HG02870 (cell line): ENCODE data around the gene ROBO2.

Experiments used
- ATAC-seq: cut with Tn5 transposase; IDR thresholded peaks from one replicate; pipeline ENCODE4 v1.9.1; 2021; ENCODE audit warnings: mild to moderate bottlenecking, moderate library complexity; ENCODE audit not compliant: unreplicated experiment

The ROBO2 gene

DNA sequence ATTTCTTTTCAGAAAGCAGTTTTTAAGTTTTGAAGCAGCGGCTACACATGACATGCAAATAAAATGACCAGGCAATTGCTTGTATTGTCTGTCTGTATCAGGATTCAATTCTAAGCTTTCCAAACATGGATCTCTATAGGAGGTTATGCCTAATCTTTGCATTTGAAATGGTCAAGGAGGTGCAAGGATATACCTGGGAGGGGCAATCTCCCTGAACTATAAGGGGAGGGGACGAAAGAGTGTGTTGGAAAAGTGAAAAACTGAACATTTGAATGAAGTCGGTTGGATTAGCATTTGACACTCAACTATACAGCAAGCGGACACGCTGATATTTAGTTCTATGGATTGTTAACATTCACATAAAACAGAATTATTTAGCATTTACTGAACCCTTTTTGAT, 11.7 kb downstream of the ROBO2 start:
- no peak for ATAC-seq

GRCh38 chr3:77052051-77052501, 12.2 kb downstream of the ROBO2 start:
- ATAC-seq, result no peak

- no peak for ATAC-seq
Observed at GRCh38 chr3:77052733-77053670, 13.1 kb downstream of the ROBO2 start.

DNA sequence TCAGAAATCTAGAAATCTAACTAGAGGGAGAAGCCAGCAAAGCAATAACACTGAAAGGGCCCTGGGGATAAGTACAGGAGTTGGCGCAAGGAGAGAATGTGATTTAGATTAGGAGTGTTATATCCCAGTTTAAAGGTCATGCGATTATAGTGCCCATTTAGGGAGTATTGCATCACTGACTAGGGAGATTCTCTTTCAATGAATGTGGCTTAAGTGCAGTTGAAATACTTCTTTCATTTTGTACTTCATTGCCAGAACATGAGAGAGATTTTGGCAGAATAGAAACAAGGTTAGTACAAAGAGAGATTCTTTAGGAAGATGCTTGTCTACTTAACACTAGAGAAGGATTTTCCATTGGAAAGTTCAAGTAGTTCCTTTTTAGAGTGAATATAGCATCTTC, 13.9 kb downstream of the ROBO2 start:
- no peak for ATAC-seq

DNA sequence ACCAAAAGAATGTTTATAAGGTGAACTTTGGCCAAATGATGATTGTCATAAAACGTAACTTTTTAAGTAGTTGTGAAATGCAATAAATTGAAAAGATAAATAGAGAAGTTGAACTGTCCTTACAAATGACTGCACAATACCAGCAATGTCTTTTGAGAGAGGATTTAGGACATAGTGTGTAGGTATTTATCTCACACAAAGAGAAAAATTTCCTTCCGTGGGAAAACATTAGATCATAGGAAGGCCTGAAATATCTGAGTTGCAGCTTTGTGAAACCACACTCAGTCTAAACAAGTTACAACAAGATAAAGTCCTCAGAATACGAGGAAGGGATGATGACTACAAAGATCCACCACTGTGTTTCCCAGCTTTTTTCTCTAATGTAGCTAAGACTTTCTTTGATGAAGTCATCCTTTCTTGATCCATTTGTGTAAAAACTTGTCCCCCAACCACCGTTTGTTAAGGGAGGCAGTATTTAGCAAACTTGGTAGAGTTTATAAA, 16.0 kb downstream of the ROBO2 start:
- no peak for ATAC-seq

- ATAC-seq, result no peak
Observed at GRCh38 chr3:77059354-77059753, 19.5 kb downstream of the ROBO2 start.

DNA sequence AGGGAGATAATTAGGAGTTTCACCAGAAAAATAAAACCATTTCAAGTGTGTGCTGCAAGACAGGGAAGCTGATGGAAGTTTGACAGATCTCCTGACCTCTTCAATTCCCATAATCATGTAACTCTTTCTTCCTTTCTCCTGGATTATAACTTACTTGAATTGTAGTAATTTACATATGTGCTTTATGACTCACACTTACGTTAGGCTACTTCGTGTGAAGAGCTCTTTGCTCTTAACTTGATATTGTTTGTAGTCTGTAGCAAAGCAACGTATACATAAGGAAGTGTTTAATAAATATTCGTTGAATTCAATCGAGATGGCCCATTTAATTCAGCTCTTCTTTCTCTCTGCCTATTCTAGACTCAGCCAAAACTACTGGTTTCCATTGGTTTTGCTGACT, 23.5 kb downstream of the ROBO2 start:
- ATAC-seq, result no peak

DNA sequence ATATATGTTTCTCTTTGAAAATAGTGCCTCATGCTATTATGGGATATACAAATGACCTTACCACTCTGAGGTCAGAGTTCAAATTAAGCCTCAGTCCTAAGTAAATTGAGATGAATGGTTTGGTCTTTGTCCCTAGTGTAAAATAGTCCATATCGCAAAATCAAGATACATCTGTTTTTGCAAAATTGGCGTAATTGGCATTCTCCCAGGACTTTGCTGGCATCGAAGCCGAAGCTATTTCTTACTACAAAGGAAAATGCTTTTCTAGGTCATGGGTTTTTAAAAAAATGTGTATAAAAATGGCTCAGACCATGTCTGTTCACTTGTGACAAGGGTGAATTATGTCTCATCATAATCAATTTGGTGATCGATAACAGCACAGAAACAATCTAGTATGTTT, 25.9 kb downstream of the ROBO2 start:
- no peak for ATAC-seq

DNA sequence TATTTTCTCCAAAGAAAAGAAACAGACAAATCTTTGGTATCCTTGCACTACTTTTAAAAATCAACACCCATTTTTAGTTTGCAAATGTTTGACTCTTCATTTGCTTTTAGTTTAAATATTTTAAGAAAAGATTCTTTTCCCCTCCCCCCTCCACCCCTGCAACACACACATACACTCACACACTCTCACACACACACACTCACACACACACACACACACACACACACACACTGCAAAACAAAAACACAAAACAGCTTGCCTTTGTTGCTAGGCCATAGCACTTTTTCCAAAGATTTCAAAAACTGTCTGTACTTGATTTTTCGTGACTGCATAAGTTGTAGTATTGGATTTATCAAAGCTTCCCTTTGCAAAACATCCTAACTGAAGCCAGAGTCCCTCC, 26.9 kb downstream of the ROBO2 start:
- no peak for ATAC-seq

- ATAC-seq, result no peak
Observed at GRCh38 chr3:77068808-77069207, 28.9 kb downstream of the ROBO2 start.

GRCh38 chr3:77071364-77071763, 31.5 kb downstream of the ROBO2 start:
- no peak for ATAC-seq

GRCh38 chr3:77071809-77072208, 31.9 kb downstream of the ROBO2 start:
- ATAC-seq, result no peak

GRCh38 chr3:77072232-77072631, 32.3 kb downstream of the ROBO2 start:
- ATAC-seq, result no peak

GRCh38 chr3:77078279-77078678, 38.4 kb downstream of the ROBO2 start:
- ATAC-seq, result no peak

GRCh38 chr3:77079988-77080610, 40.2 kb downstream of the ROBO2 start:
- no peak for ATAC-seq

DNA sequence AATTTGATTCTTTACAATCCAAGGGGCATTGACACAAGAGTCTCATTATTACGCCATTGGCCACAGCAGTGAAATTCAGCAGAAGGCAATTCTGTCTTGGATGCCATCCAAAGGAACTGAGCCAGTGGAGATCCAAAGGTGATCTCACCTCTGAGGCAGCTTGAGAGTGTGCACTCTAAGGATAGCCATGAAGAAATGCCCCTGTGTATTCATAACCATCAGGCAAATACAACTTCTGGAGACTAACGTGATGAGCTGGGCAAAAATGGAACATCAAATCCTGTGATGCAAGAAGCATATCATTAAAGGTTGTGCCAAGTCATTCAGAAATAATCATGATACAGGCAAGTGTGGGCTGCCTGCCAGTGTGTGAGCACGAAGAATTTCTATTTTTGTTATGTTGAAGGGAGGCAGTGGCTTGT, 41.4 kb downstream of the ROBO2 start:
- ATAC-seq, result no peak

GRCh38 chr3:77084511-77084910, 44.6 kb downstream of the ROBO2 start:
- ATAC-seq, result no peak

DNA sequence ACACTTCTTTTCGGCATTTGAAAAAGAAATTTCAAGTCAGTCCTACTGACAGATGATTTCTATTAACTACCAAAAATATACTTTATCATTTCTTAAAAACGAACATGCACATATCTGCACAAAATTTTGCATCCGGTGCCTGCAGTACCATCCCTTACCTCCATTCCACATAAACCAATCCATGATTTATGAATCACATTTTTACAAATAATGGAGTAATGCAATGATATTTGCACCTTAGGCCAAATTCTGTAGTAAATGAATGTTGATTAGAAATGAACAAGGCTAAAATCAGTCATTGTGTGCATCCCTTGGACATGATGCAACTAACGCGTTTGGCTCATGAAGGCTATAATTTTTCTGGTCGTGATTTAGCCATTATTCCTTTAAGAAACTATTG, 46.5 kb downstream of the ROBO2 start:
- no peak for ATAC-seq

GRCh38 chr3:77091809-77092208, 51.9 kb downstream of the ROBO2 start:
- ATAC-seq, result no peak

GRCh38 chr3:77093101-77093500, 53.2 kb downstream of the ROBO2 start:
- ATAC-seq, result no peak

- no peak for ATAC-seq
Observed at GRCh38 chr3:77096145-77096544, 56.2 kb downstream of the ROBO2 start.
